IPS-18c (cell line): ENCODE measurements around the gene COX6A2.
"Not testable (repeated sequence)": the region's sequence is repeated elsewhere in the genome, so short reads cannot be mapped to it uniquely, and the experiment has no call there.

Experiments
- H3K4me3 ChIP-seq: 2 replicates; pipeline ENCODE4 v1.7.0; 2013; ENCODE audit warnings: low read depth, mild to moderate bottlenecking, low read length, moderate library complexity; ENCODE audit not compliant: insufficient read depth
- H3K9me3 ChIP-seq: one replicate; pipeline ENCODE4 v1.6.1; 2013; ENCODE audit warnings: mild to moderate bottlenecking, low read length, moderate library complexity; ENCODE audit not compliant: control insufficient read depth, insufficient read depth

COX6A2 gene

DNA sequence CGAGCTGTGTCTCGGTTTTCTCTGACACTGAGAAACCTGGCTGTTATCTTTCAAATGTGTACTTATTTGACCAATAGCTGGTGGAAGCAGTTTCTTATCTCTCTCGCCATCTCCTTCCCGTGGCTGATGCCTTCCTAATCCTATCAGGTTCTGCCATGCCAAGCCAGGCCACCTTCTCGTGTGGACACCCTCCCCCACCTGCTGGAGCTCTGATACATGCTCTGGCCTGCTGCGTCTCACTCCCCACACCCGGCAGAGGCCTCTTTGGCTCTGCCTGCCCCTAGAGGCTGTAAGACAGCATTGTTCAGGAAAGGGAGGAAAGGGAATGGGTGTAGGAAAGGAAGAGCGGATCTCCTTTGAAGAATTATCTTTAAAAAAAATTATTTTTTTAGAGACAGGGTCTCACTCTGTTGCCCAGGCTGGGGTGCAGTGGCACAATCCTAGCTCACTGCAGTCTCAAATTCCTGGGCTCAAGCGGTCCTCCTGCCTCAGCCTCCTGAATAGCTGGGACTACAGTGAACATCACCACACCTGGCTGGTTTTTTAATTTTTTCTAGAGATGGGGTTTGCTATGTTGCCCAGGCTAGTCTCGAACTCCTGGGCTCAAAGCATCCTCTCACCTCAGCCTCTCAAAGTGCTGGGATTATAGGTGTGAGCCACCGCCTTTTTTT lies 23.7 kb upstream of the COX6A2 start:
- no peaks in the 10 kb centered on the region for H3K9me3 ChIP-seq
- H3K4me3 ChIP-seq = no peak overlapping the region

DNA sequence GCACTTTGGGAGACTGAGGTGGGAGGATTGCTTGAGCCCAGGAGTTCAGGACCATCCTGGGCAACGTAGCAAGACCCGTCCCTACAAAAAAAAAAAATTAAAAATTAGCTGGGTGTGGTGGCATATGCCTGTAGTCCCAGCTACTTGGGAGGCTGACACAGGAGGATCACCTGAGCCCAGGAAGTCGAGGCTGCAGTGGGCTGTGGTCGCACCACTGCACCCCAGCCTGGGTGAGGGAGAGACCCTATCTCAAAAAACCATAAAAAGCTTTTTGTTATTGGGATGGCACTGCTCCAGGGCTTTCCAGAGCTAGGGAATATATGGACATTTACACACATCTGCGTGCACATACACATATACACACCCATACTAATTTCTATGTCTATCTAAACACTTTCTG lies 23.0 kb upstream of the COX6A2 start:
- H3K4me3 ChIP-seq = no peak overlapping the region
- no peaks in the 10 kb centered on the region for H3K9me3 ChIP-seq

DNA sequence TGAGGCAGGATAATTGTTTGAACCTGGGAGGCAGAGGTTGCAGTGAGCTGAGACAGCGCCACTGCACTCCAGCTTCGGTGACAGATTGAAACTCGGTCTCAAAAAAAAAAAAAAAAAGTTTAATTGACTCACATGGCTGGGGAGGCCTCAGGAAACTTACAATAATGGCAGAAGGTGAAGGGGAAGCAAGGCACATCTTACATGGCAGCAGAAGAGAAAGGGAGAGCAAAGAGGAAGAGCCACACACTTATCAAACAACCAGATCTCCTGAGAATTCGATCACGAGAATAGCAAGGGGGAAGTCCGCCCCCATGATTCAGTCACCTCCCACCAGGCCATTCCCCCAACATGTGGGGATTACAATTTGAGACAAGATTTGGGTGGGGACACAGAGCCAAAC lies 17.8 kb upstream of the COX6A2 start:
- H3K4me3 ChIP-seq, H3K9me3 ChIP-seq: not testable (repeated sequence)

DNA sequence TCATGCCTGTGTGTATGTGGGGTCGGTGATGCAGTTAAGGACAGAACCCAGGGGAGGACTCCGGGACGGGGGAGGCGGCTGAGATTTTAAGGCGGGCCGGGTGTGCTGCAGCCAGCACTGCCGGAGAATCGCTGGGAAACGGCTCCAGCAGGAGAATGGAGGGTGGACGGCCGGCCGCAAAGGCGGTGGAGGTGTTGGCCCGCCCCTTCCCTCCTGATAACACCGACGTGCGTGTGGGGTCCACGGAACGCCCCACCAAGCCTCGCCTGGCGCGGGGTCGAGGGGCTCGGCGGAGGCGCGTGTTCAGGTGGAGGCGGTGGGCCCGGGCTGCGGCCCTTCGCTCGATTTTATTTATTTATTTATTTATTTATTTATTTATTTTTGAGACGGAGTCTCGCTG lies 13.8 kb upstream of the COX6A2 start:
- Histone ChIP-seq H3K9me3 (no peaks in the 10 kb centered on the region), H3K4me3 (no peak overlapping the region; the same call in 1 of the 2 replicates)

DNA sequence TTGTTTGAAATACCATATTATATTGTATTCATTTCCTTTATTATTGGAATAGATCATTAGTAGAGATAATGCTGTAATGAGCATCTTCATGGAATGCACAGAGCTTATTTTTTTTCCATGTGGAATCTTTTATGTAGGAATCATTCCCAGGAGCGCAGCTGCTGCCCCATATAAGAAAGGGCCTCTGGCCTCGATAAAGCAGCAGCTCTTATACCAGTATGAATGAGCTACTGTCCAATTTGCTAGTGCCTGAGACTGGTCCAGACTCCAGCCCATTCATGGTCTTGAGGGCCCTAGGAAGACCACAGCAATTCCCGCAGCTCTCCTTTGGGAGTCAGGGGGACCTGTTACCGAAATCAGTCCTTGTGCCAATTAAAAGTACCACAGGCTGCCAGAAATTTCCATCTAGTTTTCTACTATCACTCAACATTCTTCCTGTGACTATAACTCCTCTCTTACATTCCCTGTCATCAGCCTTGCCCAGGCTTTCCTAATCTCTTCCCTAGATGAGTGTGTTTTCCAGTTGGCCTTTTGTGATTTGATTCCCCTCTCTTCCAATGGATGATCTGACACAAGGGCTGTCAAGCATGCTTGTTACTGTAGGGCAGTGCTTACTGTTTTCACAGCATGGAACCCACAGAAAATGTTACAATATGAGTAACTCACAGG lies 12.5 kb upstream of the COX6A2 start:
- H3K9me3 ChIP-seq = no peaks in the 10 kb centered on the region
- H3K4me3 ChIP-seq = no peak overlapping the region

DNA sequence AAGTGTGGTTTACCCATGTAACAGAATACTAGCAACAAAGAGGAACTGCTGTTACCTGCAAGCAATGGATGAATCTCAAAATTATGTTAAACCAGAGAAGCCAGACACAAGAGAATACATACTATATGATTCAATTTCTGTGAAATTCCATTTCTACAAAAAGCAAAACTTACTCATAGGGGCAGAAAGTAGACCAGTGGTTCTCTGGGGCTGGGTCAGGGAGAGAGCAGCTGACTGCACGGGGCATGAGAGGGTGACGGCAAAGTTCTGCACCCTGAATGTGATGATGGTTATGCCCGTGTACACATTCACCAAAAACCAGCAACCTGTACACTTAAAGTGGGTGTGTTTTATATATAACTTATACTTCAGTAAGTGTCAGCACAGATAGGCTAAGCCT lies 11.4 kb upstream of the COX6A2 start:
- H3K4me3 ChIP-seq = no peak overlapping the region
- no peaks in the 10 kb centered on the region for H3K9me3 ChIP-seq

DNA sequence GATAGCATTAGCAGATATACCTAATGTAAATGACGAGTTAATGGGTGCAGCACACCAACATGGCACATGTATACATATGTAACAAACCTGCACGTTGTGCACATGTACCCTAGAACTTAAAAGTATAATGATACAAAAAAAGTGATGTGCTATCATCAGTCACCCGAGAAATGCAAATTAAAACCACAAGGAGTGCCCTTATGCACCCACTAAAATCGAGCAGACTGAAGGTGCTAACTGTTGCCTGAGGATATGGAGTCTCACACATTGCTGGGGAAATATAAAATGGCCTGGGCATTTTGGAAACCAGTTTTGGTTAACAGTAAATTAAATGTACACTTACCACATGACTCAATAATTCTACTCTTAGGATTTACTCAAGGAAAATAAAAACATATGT lies 10.9 kb upstream of the COX6A2 start:
- not testable (repeated sequence) for H3K9me3 ChIP-seq, H3K4me3 ChIP-seq

DNA sequence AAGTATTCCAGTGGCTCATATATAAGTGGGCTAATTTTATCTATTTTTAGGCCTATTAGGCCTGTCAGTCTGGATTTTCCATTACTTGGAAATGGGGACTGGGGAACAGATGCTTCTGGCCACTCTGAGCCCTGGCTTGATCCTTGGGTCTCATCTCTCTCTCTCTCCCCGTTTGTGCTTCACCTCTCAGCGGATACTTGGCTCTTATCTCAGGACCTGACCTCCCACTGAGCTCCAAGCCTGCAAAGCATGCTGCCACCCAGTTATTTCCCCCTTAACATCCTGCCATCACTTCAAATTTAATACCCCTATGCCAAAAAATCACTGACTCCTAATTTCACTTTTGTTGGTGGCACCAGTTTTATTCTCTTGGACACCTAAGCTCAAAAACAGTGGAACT lies 10.3 kb upstream of the COX6A2 start:
- no peak overlapping the region for H3K4me3 ChIP-seq
- H3K9me3 ChIP-seq = no peaks in the 10 kb centered on the region

DNA sequence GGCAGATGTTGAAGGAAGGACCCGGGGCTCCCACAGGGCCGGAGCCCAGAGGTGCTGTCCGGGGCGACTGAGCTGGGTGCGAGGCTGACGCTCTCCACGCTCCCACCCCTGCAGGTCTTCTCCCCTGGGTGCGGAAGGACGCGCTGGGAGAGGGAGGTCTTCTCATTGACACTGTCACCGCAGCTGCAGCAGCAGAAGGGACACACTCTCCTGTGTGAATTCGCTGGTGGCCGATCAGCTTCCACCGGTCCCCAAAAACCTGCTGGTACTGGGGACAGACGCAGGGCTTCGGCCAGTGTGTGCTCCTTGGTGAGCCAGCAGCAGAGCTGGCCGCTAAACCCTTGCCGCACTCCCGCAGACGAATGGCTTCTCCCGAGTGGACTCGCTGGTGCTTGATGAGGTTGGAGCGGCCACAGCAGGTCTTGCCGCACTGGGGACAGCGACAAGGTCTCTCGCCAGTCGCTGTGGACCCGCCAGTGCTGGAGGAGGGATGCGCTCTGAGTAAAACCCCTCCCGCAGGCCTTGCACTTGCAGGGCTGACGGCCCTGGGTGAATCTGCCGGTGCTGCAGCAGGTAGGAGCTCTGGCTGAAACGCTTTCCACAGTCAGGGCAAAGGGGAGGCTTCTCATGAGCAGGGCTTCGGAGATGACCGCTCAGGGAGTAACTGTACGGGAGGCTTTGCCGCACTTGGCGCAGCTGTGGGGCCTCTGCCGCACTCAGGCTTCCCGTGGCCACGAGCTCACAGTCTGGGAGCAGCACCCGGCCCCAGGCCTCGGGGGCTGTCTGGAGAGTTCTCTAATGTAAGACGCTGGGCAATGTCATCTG lies 8.3 kb upstream of the COX6A2 start:
- Histone ChIP-seq H3K4me3 (no peak overlapping the region), H3K9me3 (no peaks in the 10 kb centered on the region)

DNA sequence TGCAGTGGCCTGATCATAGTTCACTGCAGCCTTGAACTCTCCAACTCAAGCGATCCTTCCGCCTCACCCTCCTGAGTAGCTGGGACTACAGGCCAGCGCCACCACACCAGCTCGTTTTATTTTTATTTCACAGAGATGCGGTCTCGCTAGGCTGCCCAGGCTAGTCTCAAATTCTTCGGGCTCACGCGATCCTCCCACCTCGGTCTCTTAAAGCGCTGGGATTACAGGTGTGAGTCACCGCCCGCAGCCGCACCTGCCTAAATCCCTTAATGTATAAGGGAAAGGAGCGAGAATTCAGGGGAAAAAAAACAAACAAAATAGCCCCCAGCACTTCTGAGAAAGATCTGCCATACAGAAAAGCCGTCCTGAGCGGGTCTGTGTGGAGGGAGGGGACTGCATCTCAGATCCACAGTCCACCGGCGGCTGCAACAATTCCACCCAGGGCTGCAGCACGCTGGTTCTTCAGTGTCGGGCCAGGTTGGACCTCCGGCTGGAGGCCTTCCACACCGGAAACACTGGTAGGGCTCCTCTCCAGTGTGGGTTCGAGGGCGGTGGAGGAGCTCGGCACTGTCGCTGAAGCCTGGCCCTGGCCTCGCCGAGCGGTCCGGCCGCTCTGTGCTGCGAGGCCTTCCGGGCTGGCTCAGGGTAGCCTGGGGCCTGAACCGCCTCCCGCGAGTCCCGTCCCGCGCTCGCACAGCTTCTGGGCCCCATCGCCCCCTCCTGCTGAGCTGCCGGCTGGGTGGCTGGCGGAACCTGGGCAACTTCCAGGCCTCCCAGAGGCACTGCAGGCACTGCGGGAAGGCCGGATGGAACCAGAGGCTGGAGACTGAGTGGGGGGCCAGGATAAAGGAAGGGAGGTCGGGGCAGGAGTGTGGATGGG lies 7.4 kb upstream of the COX6A2 start:
- Histone ChIP-seq H3K4me3 (no peak overlapping the region), H3K9me3 (no peaks in the 10 kb centered on the region)

DNA sequence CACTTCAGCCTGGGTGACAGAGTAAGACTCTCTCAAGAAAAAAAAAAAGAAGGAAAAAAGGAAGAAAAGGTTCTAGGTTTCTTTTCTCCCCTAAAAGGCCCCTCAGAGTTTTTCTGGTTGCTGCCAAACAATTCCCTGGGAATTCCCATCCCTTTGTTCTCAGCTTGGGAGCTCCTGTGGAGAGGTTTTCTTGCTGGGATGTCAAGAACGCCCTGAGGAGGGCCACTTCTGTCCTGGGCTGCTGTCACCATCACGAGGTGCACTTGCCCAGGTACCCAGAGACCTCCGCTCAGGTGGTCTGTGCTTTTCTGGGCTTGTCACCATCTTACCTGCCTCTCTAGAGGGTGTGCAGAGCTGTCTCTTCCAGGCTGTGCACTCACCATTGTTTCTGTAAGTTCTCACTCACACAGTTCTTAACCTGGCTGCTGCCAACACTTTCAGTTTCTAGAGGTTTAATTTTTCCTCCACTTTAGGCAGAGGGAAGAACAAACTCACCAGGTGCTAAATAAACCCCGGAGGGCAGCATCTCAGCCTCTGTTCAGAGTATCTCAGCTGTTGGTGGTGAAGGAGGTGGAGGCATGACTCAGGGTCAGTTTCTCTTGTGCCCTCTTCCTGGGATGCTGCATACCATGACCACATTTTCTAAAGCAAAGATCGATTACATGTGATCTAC lies 2.4 kb upstream of the COX6A2 start:
- Histone ChIP-seq H3K4me3 (no peak overlapping the region), H3K9me3 (no peaks in the 10 kb centered on the region)

DNA sequence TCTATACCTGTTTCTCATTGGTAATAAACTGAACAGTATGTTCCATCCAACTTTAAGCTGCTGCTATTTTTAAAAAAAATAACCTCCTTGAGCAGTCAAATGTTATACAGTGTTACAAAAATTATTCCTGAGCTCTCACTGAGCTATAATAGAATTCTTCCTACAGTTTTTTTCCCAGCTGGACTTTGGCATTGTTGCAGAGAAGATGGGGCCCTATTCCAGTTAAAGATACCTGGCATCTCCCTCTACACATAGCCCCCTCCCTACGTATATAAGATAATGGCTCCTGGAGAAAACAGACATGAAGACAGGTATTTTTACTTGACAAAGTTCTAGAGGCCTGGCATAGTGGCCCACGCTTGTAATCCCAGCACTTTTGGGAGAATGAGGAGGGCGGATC lies 1.6 kb upstream of the COX6A2 start:
- no peak overlapping the region for H3K4me3 ChIP-seq
- no peaks in the 10 kb centered on the region for H3K9me3 ChIP-seq

DNA sequence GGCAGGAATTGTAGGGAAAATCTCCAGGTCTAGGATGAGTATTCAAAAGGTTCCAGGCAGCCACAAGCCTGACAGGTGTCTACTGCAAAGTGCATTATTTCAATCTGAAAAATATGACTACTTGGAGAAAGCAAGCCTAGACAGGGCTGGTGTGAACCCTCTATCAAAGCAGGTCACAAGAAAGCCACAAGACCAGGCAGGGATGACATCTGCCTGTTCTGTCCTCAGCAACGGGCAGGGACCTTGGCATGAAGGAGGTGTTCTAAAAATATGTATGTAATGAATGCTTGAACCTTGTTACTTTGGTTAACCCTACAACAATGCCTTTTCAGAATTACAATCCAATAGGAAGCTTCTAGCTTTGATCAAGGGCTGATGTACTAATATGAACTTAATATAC lies 1.2 kb upstream of the COX6A2 start:
- Histone ChIP-seq H3K4me3 (no peak overlapping the region), H3K9me3 (no peaks in the 10 kb centered on the region)

DNA sequence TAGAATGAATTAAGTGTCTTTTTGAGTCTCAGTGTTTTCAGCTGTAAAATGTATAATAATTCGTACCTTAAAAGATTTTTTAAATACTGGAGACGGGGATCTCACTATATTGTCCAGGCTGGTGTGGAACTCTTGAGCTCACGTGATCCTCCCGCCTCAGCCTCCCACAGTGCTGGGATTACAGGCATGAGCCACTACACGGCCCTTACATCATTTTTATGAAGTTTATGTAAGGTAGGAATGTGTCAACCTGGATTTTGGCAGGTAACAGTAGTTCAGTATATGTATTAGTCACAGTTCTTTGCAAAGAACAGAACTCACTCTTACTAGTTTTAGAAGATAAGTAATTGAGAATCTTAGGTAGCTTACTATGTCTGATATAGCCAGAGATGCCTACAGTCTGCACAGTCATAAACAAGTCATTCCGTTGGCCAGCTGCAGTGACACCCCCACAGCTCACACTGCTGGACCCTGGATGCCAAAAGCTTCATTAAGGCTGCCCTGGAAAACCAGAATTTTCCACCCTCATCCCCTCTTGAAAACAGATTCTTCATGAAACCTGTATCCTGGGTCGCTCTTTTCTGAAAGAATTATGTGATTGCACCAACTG lies 583 bp upstream of the COX6A2 start:
- Histone ChIP-seq H3K9me3 (no peaks in the 10 kb centered on the region), H3K4me3 (no peak overlapping the region)

DNA sequence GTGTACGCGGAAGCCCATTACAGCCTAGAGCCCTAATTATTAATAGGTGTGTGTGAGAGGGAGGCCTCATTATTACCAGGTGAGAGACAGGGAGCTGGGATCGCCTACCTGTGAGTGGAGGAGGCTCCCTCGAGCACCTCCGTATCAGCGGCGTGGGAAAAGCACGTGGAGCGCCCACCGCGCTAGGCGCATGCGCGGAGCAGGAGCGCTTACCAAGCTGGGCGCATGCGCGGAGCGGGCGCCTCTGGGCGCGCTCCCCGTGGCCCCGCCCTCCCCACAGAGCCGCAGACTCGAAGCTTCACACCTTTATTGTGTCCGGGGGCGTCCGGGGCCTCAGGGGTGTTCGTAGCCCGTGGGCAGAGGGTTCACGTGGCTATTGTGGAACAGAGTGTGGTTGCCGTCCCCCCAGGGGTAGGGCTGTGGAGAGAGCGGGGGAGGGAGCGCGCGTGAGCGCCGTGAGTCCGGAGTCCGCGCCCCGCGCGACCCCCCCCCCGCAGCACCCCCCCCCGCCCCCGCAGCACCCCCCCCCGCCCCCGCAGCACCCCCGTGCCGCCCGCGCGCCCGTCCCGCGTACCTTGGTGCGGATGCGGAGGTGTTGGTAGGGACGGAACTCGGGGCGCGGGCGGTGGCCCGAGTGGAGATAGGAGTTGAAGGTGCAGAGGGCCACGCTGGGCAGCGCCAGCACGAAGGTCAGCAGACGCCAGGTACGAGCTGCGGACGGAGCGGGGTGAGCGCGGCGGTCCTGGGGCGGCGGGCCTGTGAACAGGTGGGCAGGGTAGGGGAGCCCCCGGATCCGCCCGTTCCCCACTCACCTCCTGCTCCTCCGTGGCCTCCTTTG lies 500 bp downstream of the COX6A2 start:
- Histone ChIP-seq H3K9me3 (no peaks in the 10 kb centered on the region), H3K4me3 (no peak overlapping the region)

DNA sequence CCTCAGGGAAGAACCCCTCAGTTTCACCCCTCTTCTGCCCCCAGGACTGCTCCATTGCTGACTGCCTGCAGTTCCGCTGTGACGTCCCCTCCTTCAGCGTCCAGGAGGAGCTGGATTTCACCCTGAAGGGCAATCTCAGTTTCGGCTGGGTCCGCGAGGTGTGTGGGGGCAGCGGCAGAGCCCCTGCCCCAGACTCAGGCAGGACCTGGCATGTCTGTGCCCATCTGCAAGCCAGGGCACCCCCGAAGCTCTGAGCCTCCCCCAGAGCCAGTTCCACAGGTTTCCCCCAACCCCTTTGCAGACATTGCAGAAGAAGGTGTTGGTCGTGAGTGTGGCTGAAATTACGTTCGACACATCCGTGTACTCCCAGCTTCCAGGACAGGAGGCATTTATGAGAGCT lies 4.4 kb downstream of the COX6A2 start:
- no peaks in the 10 kb centered on the region for H3K9me3 ChIP-seq

More for the DNA sequence above, 4.4 kb downstream of the COX6A2 start:
- no peak overlapping the region for H3K4me3 ChIP-seq
